Activated CD8-positive, alpha-beta T cell treated with anti-CD3 and anti-CD28 coated beads, Interleukin-2, amount 10 ng/mL, durations not matched to agents 7 days and 5 days (primary cell): Measurements from ENCODE around the gene SPATS2L. TPM values are rescaled to one million over a fixed set of nuclear protein-coding genes. Genes with fewer than 3 reads are reported as not detected.
A peak's percentile ranks its signal among the peaks of the same experiment; 100 is the strongest.

ENCODE experiments used
- ATAC-seq: fragments of 150-1000 bp; cut with Tn5 transposase; one replicate; pipeline ENCODE4 v1.10.0; 2021; ENCODE audit warnings: moderate library complexity
- CTCF ChIA-PET: fragments of 350-600 bp; sonication (Branson Sonifier 250); formaldehyde crosslinking; loops from one replicate; lab custom pipeline; 2021; ENCODE audit warnings: antibody characterized with exemption; lab: Charles Lee
- POLR2A ChIA-PET: fragments of 350-600 bp; sonication (Branson Sonifier 250); formaldehyde crosslinking; loops from one replicate; lab custom pipeline; 2021; ENCODE audit warnings: antibody characterized with exemption; lab: Charles Lee
- DNase-seq: peaks from one replicate; pipeline ENCODE4 v3.0.0-alpha.2; 2020
- H3K27ac Mint-ChIP-seq: one replicate; pipeline ENCODE4 v1.8.0; 2021; ENCODE audit warnings: mild to moderate bottlenecking, mixed read lengths
- H3K27me3 Mint-ChIP-seq: one replicate; pipeline ENCODE4 v1.8.0; 2021; ENCODE audit warnings: low read depth, mixed read lengths
- H3K36me3 Mint-ChIP-seq: one replicate; pipeline ENCODE4 v1.8.0; 2021; ENCODE audit warnings: low read depth, mixed read lengths
- H3K4me1 Mint-ChIP-seq: one replicate; pipeline ENCODE4 v1.8.0; 2021; ENCODE audit warnings: low read depth, mixed read lengths
- H3K4me3 Mint-ChIP-seq: one replicate; pipeline ENCODE4 v1.8.0; 2021; ENCODE audit warnings: mild to moderate bottlenecking, mixed read lengths
- H3K9me3 Mint-ChIP-seq: one replicate; pipeline ENCODE4 v1.8.0; 2022; ENCODE audit warnings: mixed read lengths; ENCODE audit not compliant: insufficient read depth
- total RNA-seq, 2 experiments: library from RNA; stranded (reverse); gene quantifications; one replicate each; pipeline ENCODE4 v1.2.3, GENCODE V29; 2021

The SPATS2L gene
- total RNA-seq, 2 experiments from 2014 or later, result 45.5 to 46.5 TPM

GRCh38 chr2:200467806-200468681, 161.6 kb downstream of the SPATS2L start:
- peak overlapping the region; percentile 84 for H3K27ac Mint-ChIP-seq
- peaks cover 42% of the 10 kb centered on the region for H3K36me3 Mint-ChIP-seq
- peak overlapping the region; percentile 39 for H3K4me3 Mint-ChIP-seq
- H3K27me3 Mint-ChIP-seq, result no peaks in the 10 kb centered on the region
- DNase-seq (peak; percentile 55), ATAC-seq (peak; percentile 58)
- ChIA-PET CTCF (interaction anchor here (0.7 to 4.8 kb wide), 11 partner anchors 13 to 495 kb away, joined by 3 to 22 read pairs (median 5); partner anchors contain the start of genes SGO2 and SPATS2L), POLR2A (interaction anchor here (0.6 to 2.3 kb wide), 9 partner anchors 11 to 488 kb away, joined by 3 to 12 read pairs (median 3); partner anchors contain the start of genes SGO2 and SPATS2L)
- H3K9me3 Mint-ChIP-seq, result no peaks in the 10 kb centered on the region
- peaks cover 44% of the 10 kb centered on the region for H3K4me1 Mint-ChIP-seq

- Mint-ChIP-seq H3K4me3 (no peak overlapping the region), H3K27ac (no peak overlapping the region), H3K9me3 (no peaks in the 10 kb centered on the region), H3K27me3 (no peaks in the 10 kb centered on the region), H3K36me3 (peaks cover 43% of the 10 kb centered on the region), H3K4me1 (peaks cover 40% of the 10 kb centered on the region)
- DNase-seq, result no peak
- no peak for ATAC-seq
- POLR2A ChIA-PET, result no interaction called here
- CTCF ChIA-PET, result interaction anchor here (1.2 to 5.3 kb wide), 5 partner anchors 14 to 491 kb away, joined by 3 to 58 read pairs (median 24); partner anchors contain the start of gene KCTD18
Measured at GRCh38 chr2:200469708-200470211, 163.3 kb downstream of the SPATS2L start.

GRCh38 chr2:200470230-200470629, 163.7 kb downstream of the SPATS2L start:
- Mint-ChIP-seq H3K4me3 (no peak overlapping the region), H3K36me3 (peaks cover 43% of the 10 kb centered on the region), H3K9me3 (no peaks in the 10 kb centered on the region), H3K4me1 (peaks cover 40% of the 10 kb centered on the region), H3K27me3 (no peaks in the 10 kb centered on the region), H3K27ac (no peak overlapping the region)
- DNase-seq (no peak), ATAC-seq (no peak)
- ChIA-PET CTCF (interaction anchor here (0.8 to 5.3 kb wide), 9 partner anchors 13 to 491 kb away, joined by 3 to 58 read pairs (median 5); partner anchors contain the start of gene KCTD18), POLR2A (no interaction called here)

GRCh38 chr2:200471324-200471848, 164.9 kb downstream of the SPATS2L start:
- DNase-seq, result peak; percentile 50
- ChIA-PET CTCF (interaction anchor here (0.7 to 5.3 kb wide), 14 partner anchors 9 to 531 kb away, joined by 3 to 58 read pairs (median 4); partner anchors contain the start of genes KCTD18 and SGO2), POLR2A (no interaction called here)
- H3K4me1 Mint-ChIP-seq, result peaks cover 35% of the 10 kb centered on the region
- ATAC-seq, result no peak
- H3K9me3 Mint-ChIP-seq, result no peaks in the 10 kb centered on the region
- peak overlapping the region; percentile 47 for H3K27ac Mint-ChIP-seq
- no peak overlapping the region for H3K4me3 Mint-ChIP-seq
- peaks cover 40% of the 10 kb centered on the region for H3K36me3 Mint-ChIP-seq
- H3K27me3 Mint-ChIP-seq, result no peaks in the 10 kb centered on the region

GRCh38 chr2:200471928-200472645, 165.6 kb downstream of the SPATS2L start:
- CTCF ChIA-PET, result interaction anchor here (0.8 to 5.3 kb wide), 11 partner anchors 10 to 493 kb away, joined by 3 to 58 read pairs (median 4); partner anchors contain the start of gene SGO2
- Mint-ChIP-seq H3K36me3 (peaks cover 39% of the 10 kb centered on the region), H3K4me1 (peaks cover 28% of the 10 kb centered on the region), H3K9me3 (no peaks in the 10 kb centered on the region), H3K4me3 (no peak overlapping the region), H3K27me3 (no peaks in the 10 kb centered on the region), H3K27ac (no peak overlapping the region)
- POLR2A ChIA-PET, result no interaction called here
- no peak for DNase-seq
- ATAC-seq, result no peak

- Mint-ChIP-seq H3K27ac (peak overlapping the region; percentile 19), H3K4me1 (peaks cover 19% of the 10 kb centered on the region), H3K27me3 (no peaks in the 10 kb centered on the region), H3K9me3 (no peaks in the 10 kb centered on the region), H3K36me3 (peaks cover 36% of the 10 kb centered on the region), H3K4me3 (no peak overlapping the region)
- ChIA-PET CTCF (interaction anchor here (0.8 to 5.3 kb wide), 4 partner anchors 11 to 494 kb away, joined by 3 to 58 read pairs (median 28); no protein-coding TSS in a partner anchor), POLR2A (no interaction called here)
- no peak for DNase-seq
- ATAC-seq, result no peak
Measured at GRCh38 chr2:200472853-200473464, 166.5 kb downstream of the SPATS2L start.

GRCh38 chr2:200475795-200476194, 169.3 kb downstream of the SPATS2L start:
- Mint-ChIP-seq H3K36me3 (peaks cover 22% of the 10 kb centered on the region), H3K4me3 (no peak overlapping the region), H3K27me3 (no peaks in the 10 kb centered on the region), H3K27ac (no peak overlapping the region), H3K9me3 (no peaks in the 10 kb centered on the region), H3K4me1 (peaks cover 6% of the 10 kb centered on the region)
- ChIA-PET POLR2A (no interaction called here), CTCF (interaction anchor here (1.0 to 1.5 kb wide), 3 partner anchors 10 to 496 kb away, joined by 3 to 5 read pairs (median 3); no protein-coding TSS in a partner anchor)
- ATAC-seq (no peak), DNase-seq (no peak)

- Mint-ChIP-seq H3K4me1 (no peaks in the 10 kb centered on the region), H3K4me3 (no peak overlapping the region), H3K27me3 (no peaks in the 10 kb centered on the region), H3K27ac (no peak overlapping the region), H3K36me3 (peaks cover 17% of the 10 kb centered on the region), H3K9me3 (no peaks in the 10 kb centered on the region)
- POLR2A ChIA-PET, result interaction anchor here (0.9 kb wide), 1 partner anchor 22 kb away, joined by 3 read pairs; no protein-coding TSS in a partner anchor
- ATAC-seq, result no peak
- CTCF ChIA-PET, result interaction anchor here (1.1 to 1.6 kb wide), 3 partner anchors 9 to 497 kb away, joined by 3 to 6 read pairs (median 4); partner anchors contain the start of gene KCTD18
- no peak for DNase-seq
Measured at GRCh38 chr2:200476836-200477235, 170.3 kb downstream of the SPATS2L start.

- peaks cover 14% of the 10 kb centered on the region for H3K36me3 Mint-ChIP-seq
- no peak for ATAC-seq
Measured at GRCh38 chr2:200477667-200478131, 171.2 kb downstream of the SPATS2L start.

GRCh38 chr2:200479692-200480265, 173.3 kb downstream of the SPATS2L start:
- Mint-ChIP-seq H3K4me3 (no peak overlapping the region), H3K27me3 (no peaks in the 10 kb centered on the region), H3K27ac (no peak overlapping the region), H3K9me3 (no peaks in the 10 kb centered on the region), H3K4me1 (no peaks in the 10 kb centered on the region), H3K36me3 (peaks cover 6% of the 10 kb centered on the region)
- ChIA-PET CTCF (interaction anchor here (1.3 to 7.3 kb wide), 7 partner anchors 8 to 500 kb away, joined by 3 to 58 read pairs (median 14); no protein-coding TSS in a partner anchor), POLR2A (interaction anchor here (0.6 kb wide), 1 partner anchor 17 kb away, joined by 4 read pairs; no protein-coding TSS in a partner anchor)
- ATAC-seq (no peak), DNase-seq (no peak)

More at GRCh38 chr2:200477667-200478131, 171.2 kb downstream of the SPATS2L start:
- Mint-ChIP-seq H3K9me3 (no peaks in the 10 kb centered on the region), H3K27me3 (no peaks in the 10 kb centered on the region), H3K4me1 (no peaks in the 10 kb centered on the region), H3K27ac (no peak overlapping the region), H3K4me3 (no peak overlapping the region)
- ChIA-PET POLR2A (no interaction called here), CTCF (interaction anchor here (1.1 to 1.6 kb wide), 2 partner anchors 185 to 498 kb away, joined by 4 to 6 read pairs; no protein-coding TSS in a partner anchor)
- DNase-seq, result no peak
